ENCODE results near the gene INCA1. TPM values are rescaled to one million over a fixed set of nuclear protein-coding genes. Genes with fewer than 3 reads are reported as not detected.

The INCA1 gene
- total and polyA plus RNA-seq, 2 experiments from 2014 or later: 1.9 to 6.9 TPM

DNA sequence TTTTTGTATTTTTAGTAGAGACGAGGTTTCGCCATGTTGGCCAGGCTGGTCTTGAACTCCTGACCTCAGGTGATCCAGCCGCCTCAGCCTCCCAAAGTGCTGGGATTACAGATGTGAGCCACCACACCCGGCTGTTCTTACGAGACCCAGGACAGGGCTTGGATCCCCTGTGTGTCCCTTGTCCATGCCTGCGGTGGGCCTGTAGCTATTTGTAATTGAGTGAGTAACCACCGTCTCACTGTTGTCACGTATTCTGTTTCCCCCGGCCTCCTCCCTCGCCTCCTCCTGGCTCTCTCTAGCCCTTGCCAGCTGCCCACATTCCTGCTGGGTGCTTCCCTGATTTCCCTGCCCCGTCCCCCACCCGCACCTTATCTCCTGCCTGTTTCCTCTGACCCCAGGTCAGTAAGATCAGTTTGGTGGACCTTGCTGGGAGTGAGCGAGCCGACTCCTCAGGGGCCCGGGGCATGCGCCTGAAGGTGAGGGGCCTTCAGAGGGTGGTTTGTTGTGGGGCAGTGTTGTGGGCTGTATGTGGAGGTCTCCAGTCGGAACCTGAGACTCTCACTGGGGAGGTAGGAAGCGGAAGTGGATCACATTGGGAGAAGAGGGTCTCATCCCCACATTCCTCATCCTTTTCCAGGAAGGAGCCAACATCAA, 6.0 kb upstream of the INCA1 start:
- TF ChIP-seq, protein P1, sequence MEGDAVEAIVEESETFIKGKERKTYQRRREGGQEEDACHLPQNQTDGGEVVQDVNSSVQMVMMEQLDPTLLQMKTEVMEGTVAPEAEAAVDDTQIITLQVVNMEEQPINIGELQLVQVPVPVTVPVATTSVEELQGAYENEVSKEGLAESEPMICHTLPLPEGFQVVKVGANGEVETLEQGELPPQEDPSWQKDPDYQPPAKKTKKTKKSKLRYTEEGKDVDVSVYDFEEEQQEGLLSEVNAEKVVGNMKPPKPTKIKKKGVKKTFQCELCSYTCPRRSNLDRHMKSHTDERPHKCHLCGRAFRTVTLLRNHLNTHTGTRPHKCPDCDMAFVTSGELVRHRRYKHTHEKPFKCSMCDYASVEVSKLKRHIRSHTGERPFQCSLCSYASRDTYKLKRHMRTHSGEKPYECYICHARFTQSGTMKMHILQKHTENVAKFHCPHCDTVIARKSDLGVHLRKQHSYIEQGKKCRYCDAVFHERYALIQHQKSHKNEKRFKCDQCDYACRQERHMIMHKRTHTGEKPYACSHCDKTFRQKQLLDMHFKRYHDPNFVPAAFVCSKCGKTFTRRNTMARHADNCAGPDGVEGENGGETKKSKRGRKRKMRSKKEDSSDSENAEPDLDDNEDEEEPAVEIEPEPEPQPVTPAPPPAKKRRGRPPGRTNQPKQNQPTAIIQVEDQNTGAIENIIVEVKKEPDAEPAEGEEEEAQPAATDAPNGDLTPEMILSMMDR (IDR thresholded peaks at IDR 0.05; ENCODE audit: low read depth, low read length): no peak
- Histone ChIP-seq H3K27me3 (no peaks in the 10 kb centered on the region), H3K4me3 (no peak overlapping the region), H3K4me1 (ENCODE audit: low read depth) (peaks cover 22% of the 10 kb centered on the region), H3K9me3 (ENCODE audit: low read depth) (no peaks in the 10 kb centered on the region), H3K27ac (no peak overlapping the region), H3K36me3 (peaks cover 67% of the 10 kb centered on the region)
- no peak for DNase-seq (ENCODE audit: low read depth in 1 of 2, low spot score in 1 of 2)

DNA sequence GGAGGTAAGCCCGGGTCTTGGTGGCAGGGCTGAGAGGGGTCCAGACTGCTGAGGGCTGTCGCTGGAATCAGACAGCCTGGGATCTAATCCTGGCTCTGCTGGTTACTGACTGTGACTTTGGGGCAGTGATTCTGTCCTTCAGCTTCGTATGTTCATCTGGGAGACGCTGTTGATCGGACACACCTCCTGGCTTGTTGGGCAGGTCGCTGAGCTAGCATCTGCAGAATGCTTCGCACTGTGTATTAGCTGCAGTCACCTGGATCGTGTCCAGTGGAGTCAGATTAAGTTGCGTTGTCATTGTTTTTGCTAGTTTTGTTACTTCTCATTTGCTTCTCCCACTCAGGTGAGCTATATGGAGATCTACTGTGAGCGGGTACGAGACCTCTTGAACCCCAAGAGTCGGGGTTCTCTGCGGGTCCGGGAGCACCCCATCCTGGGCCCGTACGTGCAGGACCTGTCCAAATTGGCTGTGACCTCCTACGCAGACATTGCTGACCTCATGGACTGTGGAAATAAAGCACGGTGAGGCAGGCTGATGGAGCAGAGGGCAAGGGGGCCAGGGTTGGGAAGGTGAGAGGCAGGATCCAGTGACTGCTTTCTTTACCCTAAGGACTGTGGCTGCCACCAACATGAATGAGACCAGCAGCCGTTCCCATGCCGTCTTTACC, 4.9 kb upstream of the INCA1 start:
- DNase-seq (ENCODE audit: low read depth in 1 of 2, low spot score in 1 of 2): no peak
- Histone ChIP-seq H3K27ac (no peak overlapping the region), H3K4me3 (no peak overlapping the region), H3K9me3 (ENCODE audit: low read depth) (no peaks in the 10 kb centered on the region), H3K4me1 (ENCODE audit: low read depth) (peaks cover 22% of the 10 kb centered on the region), H3K36me3 (peaks cover 57% of the 10 kb centered on the region), H3K27me3 (no peaks in the 10 kb centered on the region)
- TF ChIP-seq, protein P1 (IDR thresholded peaks at IDR 0.05; ENCODE audit: low read depth, low read length): no peak

DNA sequence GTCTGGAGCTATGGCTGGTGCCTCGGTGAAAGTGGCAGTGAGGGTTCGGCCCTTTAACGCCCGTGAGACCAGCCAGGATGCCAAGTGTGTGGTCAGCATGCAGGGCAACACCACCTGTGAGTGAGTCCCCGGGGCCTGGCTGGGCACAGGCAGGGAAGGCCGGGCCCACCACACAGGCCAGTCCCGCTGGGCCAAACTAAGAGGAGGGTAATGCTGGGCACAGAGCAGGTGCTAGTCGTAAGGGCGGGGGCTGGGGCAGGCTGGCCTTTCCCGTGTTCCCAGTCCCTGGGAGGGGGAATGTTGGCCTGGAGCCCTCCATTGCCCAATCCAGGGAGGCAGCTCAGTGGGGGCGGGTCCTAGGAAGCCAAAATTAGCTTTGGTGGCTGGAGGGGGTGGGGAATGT, 2.9 kb upstream of the INCA1 start:
- DNase-seq (ENCODE audit: low read depth in 1 of 2, low spot score in 1 of 2): peak; percentile 54 to 60
- peaks cover 39% of the 10 kb centered on the region for H3K36me3 ChIP-seq
- peak overlapping the region; percentile 90 for H3K4me3 ChIP-seq
- H3K27ac ChIP-seq: peak overlapping the region; percentile 87
- TF ChIP-seq, protein P1 (IDR thresholded peaks at IDR 0.05; ENCODE audit: low read depth, low read length): no peak
- H3K9me3 ChIP-seq (ENCODE audit: low read depth): no peaks in the 10 kb centered on the region
- H3K4me1 ChIP-seq (ENCODE audit: low read depth): peaks cover 26% of the 10 kb centered on the region
- no peaks in the 10 kb centered on the region for H3K27me3 ChIP-seq

DNA sequence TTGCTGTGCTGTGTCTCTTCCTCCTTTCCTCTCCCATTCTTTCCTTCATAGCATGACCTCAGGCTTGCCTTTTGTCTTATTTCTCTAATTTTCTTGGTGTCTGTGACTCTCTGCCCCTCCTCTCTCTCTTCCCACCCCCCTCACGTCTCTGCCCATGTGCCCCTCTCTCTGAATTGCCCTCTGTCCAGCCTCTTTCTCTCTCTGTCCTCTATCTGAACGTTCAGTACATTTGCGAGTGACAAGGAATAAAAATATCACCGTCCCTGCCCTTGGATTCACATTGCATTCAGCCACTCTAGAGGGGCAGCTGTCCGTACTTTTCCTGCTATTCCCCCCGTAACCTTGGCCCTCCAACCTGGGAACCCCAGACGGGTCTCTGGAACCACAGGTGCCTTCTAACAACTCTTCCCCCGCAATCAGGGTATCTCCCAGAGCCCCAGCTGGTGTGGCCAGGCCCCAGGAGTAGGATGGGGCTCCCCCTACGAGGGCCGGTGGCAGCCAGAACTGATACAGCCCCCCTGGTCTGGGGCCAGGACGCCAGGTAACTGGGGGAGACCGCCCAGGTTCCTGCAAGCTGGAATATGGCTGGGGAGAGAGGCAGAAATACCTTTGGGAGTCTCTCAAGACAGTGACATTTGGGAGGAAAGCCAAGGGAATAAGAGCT, 2.2 kb upstream of the INCA1 start:
- Histone ChIP-seq H3K27ac (peak overlapping the region; percentile 87), H3K27me3 (no peaks in the 10 kb centered on the region), H3K4me1 (ENCODE audit: low read depth) (peaks cover 26% of the 10 kb centered on the region), H3K36me3 (peaks cover 32% of the 10 kb centered on the region), H3K9me3 (ENCODE audit: low read depth) (no peaks in the 10 kb centered on the region), H3K4me3 (peak overlapping the region; percentile 90)
- no peak for DNase-seq (ENCODE audit: low read depth in 1 of 2, low spot score in 1 of 2)
- TF ChIP-seq, protein P1 (IDR thresholded peaks at IDR 0.05; ENCODE audit: low read depth, low read length): no peak

DNA sequence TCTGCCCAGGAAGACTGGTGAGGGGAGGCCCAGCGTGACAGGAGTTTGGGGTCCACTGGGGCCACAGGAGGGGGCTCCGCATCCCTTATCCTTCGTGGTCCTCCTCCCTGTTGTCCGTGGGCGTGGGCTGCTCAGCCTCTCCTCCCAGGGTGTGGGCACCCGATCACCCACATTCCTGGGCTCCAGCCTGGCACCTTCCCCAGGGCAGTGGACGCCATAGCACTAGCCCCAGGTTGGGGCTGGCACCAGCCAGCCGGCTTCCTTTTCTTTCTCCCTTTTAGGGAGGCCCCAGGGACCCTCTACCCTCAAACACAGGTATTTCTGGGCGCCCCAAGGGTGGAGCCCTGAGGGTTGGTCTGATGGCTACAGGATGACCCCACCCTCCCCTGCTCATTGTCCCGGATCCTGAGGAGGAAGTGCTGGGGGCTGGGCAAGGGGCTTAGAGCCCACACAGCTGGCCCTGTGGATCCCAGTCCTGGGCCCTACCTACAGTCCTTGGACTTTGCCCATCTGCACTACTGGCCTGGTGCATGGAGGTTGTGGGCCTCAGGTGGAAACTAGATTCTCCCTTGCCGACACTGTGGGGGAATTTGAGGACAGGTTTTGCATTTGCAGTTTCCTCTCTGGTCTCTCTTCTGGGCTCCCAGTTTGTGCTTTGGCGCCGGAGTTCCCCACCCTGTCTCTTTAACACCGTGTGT, 1.6 kb upstream of the INCA1 start:
- Histone ChIP-seq H3K4me1 (ENCODE audit: low read depth) (peaks cover 26% of the 10 kb centered on the region), H3K36me3 (peaks cover 26% of the 10 kb centered on the region), H3K27me3 (no peaks in the 10 kb centered on the region), H3K27ac (peak overlapping the region; percentile 87), H3K9me3 (ENCODE audit: low read depth) (no peaks in the 10 kb centered on the region), H3K4me3 (peak overlapping the region; percentile 90)
- TF ChIP-seq, protein P1 (IDR thresholded peaks at IDR 0.05; ENCODE audit: low read depth, low read length): no peak
- DNase-seq (ENCODE audit: low read depth in 1 of 2, low spot score in 1 of 2): no peak
